Measurements from ENCODE around the gene DLGAP1. TPM values are rescaled to one million over a fixed set of nuclear protein-coding genes. Genes with fewer than 3 reads are reported as not detected.

Gene DLGAP1
- total RNA-seq, 1 experiment from 2014 or later = 23.2 TPM

- Histone ChIP-seq H2BK120ac (ENCODE audit: low read depth, low read length, poor library complexity, severe bottlenecking) (no peak overlapping the region), H3K9me3 (ENCODE audit: control insufficient read depth, low read depth, low read length) (no peaks in the 10 kb centered on the region), H3K27ac (ENCODE audit: insufficient read length, low read depth, low read length) (no peak overlapping the region), H4K5ac (ENCODE audit: insufficient read length, low read depth, low read length) (no peak overlapping the region), H3K56ac (ENCODE audit: insufficient read length, low read depth, low read length) (no peak overlapping the region), H3K79me1 (ENCODE audit: insufficient read depth, low read depth, low read length, poor library complexity, severe bottlenecking) (no peaks in the 10 kb centered on the region), H3T11ph (ENCODE audit: low read length) (no peak overlapping the region), H2AK5ac (ENCODE audit: insufficient read length, low read length) (no peak overlapping the region), H3K79me2 (ENCODE audit: insufficient read depth, low read length) (no peaks in the 10 kb centered on the region), H3K27me3 (ENCODE audit: insufficient read depth, low read length) (no peaks in the 10 kb centered on the region), H2AFZ (ENCODE audit: low read length) (no peak overlapping the region), H4K91ac (ENCODE audit: insufficient read length, low read depth, low read length) (no peak overlapping the region), H2BK12ac (ENCODE audit: insufficient read length, low read depth, low read length) (no peak overlapping the region), H3K14ac (ENCODE audit: insufficient read depth, low read length) (no peak overlapping the region), H3K4me1 (ENCODE audit: insufficient read depth, low read length) (peaks cover 5% of the 10 kb centered on the region), H3K4ac (ENCODE audit: low read depth, low read length) (no peak overlapping the region), H3K18ac (ENCODE audit: insufficient read length, low read depth, low read length) (no peak overlapping the region), H2BK5ac (ENCODE audit: insufficient read length, low read length) (no peak overlapping the region), H3K9ac (ENCODE audit: extremely low read depth, insufficient read length, low read length) (no peak overlapping the region), H4K20me1 (ENCODE audit: control insufficient read depth, insufficient read depth, insufficient read length) (no peaks in the 10 kb centered on the region), H3K23me2 (ENCODE audit: insufficient read length, low read depth, low read length, poor library complexity, severe bottlenecking) (no peaks in the 10 kb centered on the region), H2BK20ac (ENCODE audit: low read depth, low read length, poor library complexity, severe bottlenecking) (no peak overlapping the region), H2BK15ac (ENCODE audit: low read depth, low read length) (no peak overlapping the region), H3K4me2 (ENCODE audit: insufficient read depth, insufficient read length, low read length) (no peak overlapping the region), H3K23ac (ENCODE audit: insufficient read length, low read depth, low read length) (no peak overlapping the region), H4K8ac (replicated peaks; ENCODE audit: insufficient read length, low read depth, low read length) (no peak overlapping the region)
- peaks cover 30 to 41% of the 10 kb centered on the region in 2 experiments for H3K4me1 Mint-ChIP-seq
- WGBS (ENCODE audit: extremely low coverage, insufficient read length, low lambda C conversion rate) = no CpG with 5 or more reads among the region's 12 CpGs
- H3K27me3 Mint-ChIP-seq (ENCODE audit: low read depth) = no peaks in the 10 kb centered on the region
- no peak overlapping the region; a peak in 1 of 5 replicates for H3K4me3 Mint-ChIP-seq
- peaks cover 0 to 1% of the 10 kb centered on the region in 2 experiments; a peak in 2 of 5 replicates for H3K9me3 Mint-ChIP-seq
- H3K27ac Mint-ChIP-seq = peak overlapping the region; percentile 65 to 97 (median 95); a peak in 6 of 7 replicates
- DNase-seq = no peak
- H3K36me3 Mint-ChIP-seq (ENCODE audit: insufficient read depth in 1 of 3, low read depth in 3 of 3) = peaks cover 0 to 7% (median 5%) of the 10 kb centered on the region in 3 experiments; a peak in 4 of 7 replicates
- TF ChIP-seq, protein P1, sequence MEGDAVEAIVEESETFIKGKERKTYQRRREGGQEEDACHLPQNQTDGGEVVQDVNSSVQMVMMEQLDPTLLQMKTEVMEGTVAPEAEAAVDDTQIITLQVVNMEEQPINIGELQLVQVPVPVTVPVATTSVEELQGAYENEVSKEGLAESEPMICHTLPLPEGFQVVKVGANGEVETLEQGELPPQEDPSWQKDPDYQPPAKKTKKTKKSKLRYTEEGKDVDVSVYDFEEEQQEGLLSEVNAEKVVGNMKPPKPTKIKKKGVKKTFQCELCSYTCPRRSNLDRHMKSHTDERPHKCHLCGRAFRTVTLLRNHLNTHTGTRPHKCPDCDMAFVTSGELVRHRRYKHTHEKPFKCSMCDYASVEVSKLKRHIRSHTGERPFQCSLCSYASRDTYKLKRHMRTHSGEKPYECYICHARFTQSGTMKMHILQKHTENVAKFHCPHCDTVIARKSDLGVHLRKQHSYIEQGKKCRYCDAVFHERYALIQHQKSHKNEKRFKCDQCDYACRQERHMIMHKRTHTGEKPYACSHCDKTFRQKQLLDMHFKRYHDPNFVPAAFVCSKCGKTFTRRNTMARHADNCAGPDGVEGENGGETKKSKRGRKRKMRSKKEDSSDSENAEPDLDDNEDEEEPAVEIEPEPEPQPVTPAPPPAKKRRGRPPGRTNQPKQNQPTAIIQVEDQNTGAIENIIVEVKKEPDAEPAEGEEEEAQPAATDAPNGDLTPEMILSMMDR (conservative IDR thresholded peaks at IDR 0.05) = no peak
Measured at GRCh38 chr18:4107049-4107467, 348.0 kb downstream of the DLGAP1 start.
